Non-pigmented ciliary epithelial cell (primary cell): Measurements from ENCODE around the gene SETD4.

Experiments
- DNase-seq: peaks from one replicate; pipeline ENCODE4 v3.0.0-alpha.2; 2010; ENCODE audit warnings: low read depth

Gene SETD4

DNA sequence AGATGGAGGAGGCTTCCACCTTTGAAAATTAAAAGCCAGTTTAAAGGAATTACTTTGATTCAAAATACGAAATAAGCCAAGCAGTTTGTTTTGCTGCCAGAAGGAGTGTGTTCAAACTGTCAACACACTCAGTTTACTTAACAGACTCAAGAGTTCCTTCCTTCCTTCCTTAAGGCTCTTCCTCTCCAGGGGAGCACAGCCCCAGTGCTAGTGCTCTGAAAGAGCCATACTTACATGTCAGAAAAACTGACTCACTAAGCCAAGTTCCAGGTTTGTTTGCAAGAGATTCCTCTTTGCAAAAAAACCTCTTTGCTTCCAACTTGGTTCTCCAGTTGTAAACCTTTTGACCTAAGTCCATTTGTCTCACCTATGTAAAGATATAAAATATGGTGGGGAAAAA, 14.3 kb downstream of the SETD4 start:
- DNase-seq: no peak

DNA sequence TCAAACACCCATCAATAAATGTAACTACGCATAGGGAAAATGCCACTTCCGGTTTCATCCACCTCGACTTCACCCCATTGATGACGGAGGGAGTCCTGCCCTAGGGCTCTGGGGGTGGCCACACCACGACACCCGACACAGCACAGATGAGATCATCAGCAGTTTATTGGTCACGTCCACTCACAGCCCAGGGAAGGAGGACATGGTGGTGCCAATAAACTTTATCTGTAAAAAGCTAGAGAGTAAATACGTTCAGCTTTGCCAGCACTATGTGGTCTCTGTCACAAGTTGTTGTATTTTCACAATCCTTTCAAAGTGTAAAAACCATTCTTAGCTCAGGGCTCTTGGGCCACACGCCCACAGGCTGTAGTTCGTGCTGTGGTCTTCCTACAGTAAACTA, 16.3 kb downstream of the SETD4 start:
- no peak for DNase-seq

DNA sequence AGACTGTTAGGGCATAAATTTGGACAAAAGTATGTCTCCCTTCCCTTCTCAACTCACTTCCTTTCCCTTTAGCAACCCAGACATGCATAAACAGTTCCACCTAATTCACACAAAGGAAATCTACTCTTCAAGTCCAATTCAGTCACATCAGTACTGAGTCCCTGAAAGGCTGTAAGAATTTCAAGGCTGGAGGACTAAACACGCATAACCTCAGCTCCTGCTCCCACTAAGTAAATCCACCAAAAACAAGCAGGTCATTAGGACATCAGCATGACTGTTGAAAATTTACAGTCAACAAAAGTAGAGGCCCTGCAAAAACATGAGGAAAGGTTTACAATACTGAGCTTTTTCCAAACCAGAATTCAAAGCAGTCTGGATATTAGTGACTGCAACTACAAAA, 18.4 kb downstream of the SETD4 start:
- no peak for DNase-seq

DNA sequence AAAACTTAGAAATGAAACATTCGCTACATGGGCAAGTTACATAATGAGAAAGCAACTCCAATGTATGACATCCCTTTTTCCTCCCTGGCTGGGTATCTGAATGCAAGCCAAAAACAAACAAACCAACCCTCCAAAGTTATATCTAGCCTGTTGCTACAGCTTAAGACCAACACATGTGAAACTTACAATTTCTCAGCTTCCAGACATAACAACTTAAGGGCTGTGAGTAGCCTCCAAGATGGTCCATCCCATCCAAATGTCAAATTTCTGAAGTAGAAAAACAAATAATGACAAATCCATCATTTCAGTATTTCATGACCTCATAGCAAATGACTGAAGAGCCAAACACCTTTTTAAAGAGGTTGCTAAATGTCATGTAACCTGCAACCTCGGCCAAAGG, 19.9 kb downstream of the SETD4 start:
- no peak for DNase-seq

DNA sequence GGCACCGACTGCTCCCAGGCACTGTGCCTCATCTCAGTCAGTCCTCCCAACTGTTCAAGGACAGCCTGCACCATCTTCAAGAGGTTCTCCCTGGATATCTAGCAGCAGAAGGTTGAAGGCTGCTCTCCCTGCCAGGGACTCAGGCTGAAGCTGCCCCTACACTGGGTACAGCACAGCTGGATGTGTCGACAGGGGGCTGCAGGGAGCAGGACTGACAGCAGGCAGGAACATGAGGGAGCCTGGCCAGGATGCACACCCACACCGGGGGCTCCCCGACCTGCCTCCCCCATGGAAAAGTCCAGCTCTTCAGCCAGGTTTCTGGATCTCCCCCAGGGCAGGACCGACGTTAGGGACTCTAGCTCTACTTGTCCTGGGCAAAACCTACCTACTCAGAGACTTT, 20.5 kb downstream of the SETD4 start:
- no peak for DNase-seq

- no peak for DNase-seq
These were observed 21.4 kb downstream of the SETD4 start for GRCh38 chr21:36038701-36039497.

- no peak for DNase-seq
These were observed 24.9 kb downstream of the SETD4 start for GRCh38 chr21:36035381-36035791.

- no peak for DNase-seq
These were observed 26.0 kb downstream of the SETD4 start for GRCh38 chr21:36034211-36034913.

- no peak for DNase-seq
These were observed 27.5 kb downstream of the SETD4 start for GRCh38 chr21:36032647-36033406.

DNA sequence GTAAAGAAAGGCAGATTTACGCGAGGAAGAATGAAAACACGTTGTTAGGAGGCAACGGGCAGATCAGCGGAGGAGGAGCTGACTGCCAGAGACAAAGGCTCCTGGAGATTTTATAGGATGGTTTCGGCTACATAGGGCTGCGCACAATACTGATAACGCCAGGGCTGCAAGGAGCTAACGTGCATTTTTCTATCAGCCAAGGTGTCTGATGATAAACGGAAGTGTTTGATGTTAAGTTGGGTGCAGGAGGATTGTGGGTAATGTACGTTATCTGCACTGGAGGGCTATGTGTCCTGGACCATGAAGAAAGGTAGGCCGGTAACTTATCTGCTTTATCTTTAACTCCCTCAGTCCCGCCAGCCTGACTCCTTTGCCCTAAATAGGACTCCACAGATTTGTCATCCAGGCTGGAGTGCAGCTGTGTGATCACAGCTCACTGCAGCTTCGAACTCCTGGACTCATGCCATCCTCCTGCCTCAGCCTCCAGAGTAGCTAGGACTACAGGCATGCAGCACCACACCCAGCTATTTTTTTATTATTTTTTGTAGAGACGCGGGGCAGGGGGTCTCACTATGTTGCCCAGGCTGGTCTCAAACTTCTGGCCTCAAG, 29.6 kb downstream of the SETD4 start:
- DNase-seq: no peak

- no peak for DNase-seq
These were observed 31.0 kb downstream of the SETD4 start for GRCh38 chr21:36029309-36029708.

- DNase-seq: peak; percentile 37
These were observed 31.9 kb downstream of the SETD4 start for GRCh38 chr21:36028127-36029069.

DNA sequence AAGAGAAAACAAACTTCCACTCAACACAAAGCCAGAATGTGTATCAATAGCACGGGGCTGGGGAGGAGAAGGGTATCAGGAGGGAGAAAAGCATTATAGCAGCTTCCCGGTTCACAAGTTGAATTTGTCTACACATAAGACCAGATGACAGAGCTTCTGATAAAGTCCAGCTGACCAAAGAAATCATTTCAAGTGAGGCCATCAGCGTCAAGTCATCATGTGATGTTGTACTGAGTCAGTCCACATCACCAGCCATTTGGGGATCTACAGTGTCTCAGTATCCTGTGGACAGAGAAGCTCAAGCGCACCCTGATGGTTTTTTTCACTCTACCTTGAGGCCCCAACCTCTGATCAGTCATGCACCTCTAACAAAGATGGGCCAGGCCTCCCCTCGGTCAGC, 33.0 kb downstream of the SETD4 start:
- DNase-seq: no peak

DNA sequence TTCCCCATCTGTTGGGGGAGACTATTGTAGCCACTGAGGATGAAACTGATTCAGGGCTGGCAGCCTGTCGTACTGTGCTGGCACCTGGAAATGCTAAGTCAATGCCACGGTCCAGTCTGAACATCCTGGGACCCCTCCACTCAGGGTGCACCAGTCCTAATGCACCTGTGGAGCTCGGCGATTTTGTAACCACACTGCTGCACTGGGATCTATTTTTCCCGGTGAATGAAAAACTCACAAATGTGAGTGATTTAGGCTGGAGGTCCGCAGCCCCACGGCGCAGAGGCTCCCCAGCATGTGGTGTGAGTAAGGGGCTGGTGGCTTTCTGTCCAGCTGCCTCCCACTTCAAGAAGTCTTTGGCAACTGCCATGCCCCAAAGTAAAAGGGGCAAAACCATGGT, 35.5 kb downstream of the SETD4 start:
- DNase-seq: no peak

DNA sequence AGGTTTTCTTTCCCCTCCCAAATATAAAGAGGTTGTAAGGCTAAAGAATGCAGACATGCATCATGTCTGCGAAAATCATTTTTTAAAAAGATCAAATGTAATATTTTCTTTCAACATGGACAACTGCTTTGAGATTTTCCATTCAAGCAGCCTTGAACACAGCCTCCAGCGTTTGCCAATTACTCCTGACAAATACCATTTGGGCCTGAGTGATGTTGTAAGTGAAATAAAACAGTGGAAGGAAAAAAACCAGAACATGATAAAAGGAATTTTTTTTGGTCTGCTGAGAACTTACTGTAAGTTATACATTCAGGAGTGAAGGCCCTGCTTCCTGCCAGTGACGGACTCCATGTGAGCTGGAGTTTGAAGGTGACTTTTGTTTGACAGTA, 37.2 kb downstream of the SETD4 start:
- no peak for DNase-seq

GRCh38 chr21:36022427-36023091, 37.8 kb downstream of the SETD4 start:
- DNase-seq: no peak

- no peak for DNase-seq
These were observed 39.0 kb downstream of the SETD4 start for GRCh38 chr21:36021251-36021837.

- DNase-seq: no peak
These were observed 45.3 kb downstream of the SETD4 start for GRCh38 chr21:36015045-36015444.

- DNase-seq: no peak
These were observed 49.5 kb downstream of the SETD4 start for GRCh38 chr21:36010801-36011200.

- DNase-seq: no peak
These were observed 51.8 kb downstream of the SETD4 start for GRCh38 chr21:36008505-36008904.
